ENCODE data around the gene LTB4R.
A peak's percentile ranks its signal among the peaks of the same experiment; 100 is the strongest.

- TF ChIP-seq CTCF (IDR thresholded peaks at IDR 0.05 in 4 of 5, conservative IDR thresholded peaks at IDR 0.05 in 1 of 5) (peak; percentile 28 to 69 (median 62)), POLR2A (IDR thresholded peaks at IDR 0.05) (no peak)
Measured at GRCh38 chr14:24365600-24366412, 54.5 kb downstream of the LTB4R start.

Measured in gastrocnemius medialis (tissue), 4 donors.